HEK293 (cell line): ENCODE data around the gene ALOX12.

Experiments used
- CTCF ChIA-PET: fragments of 350-600 bp; formaldehyde crosslinking; extraction: SDS; loops from one replicate; lab custom pipeline; 2021; ENCODE audit warnings: antibody characterized with exemption; lab: Yijun Ruan, JAX
- POLR2A ChIA-PET: fragments of 300-600 bp; formaldehyde crosslinking; extraction: SDS; loops from one replicate; lab custom pipeline; 2020; ENCODE audit warnings: antibody characterized with exemption, inconsistent platforms; lab: Yijun Ruan, JAX
- H3K27ac ChIP-seq: fragments of 200-500 bp; sonication (Bioruptor generic); 2 replicates; pipeline ENCODE4 v1.5.1; 2014; ENCODE audit warnings: low read depth, low read length, control low read depth, inconsistent platforms; ENCODE audit errors: extremely low read depth
- H3K36me3 ChIP-seq, 2 experiments: fragments of 200-500 bp in 1 of 2; sonication (Bioruptor generic) in 1 of 2; 1 replicate in 1 of 2; 2 replicates in 1 of 2; pipeline ENCODE4 v1.5.1; 2014 to 2017; ENCODE audit warnings: inconsistent platforms in 2 of 2, low read length in 2 of 2; ENCODE audit not compliant: control insufficient read depth in 2 of 2, insufficient read depth in 1 of 2
- H3K4me1 ChIP-seq: fragments of 200-500 bp; sonication (Bioruptor generic); 2 replicates; pipeline ENCODE4 v1.5.1; 2014; ENCODE audit warnings: mild to moderate bottlenecking, low read length, inconsistent platforms; ENCODE audit not compliant: control insufficient read depth, insufficient read depth
- H3K4me3 ChIP-seq: 2 replicates; pipeline ENCODE4 v1.5.1; 2011; ENCODE audit warnings: low read depth, mild to moderate bottlenecking, control low read depth, low read length, moderate library complexity
- H3K9me3 ChIP-seq: fragments of 200-500 bp; sonication (Bioruptor generic); 2 replicates; pipeline ENCODE4 v1.5.1; 2014; ENCODE audit warnings: low read depth, low read length, inconsistent platforms; ENCODE audit not compliant: control insufficient read depth, insufficient read depth
- KLF8 ChIP-seq: fragments of 450-650 bp; formaldehyde crosslinking; IDR thresholded peaks from 2 replicates; pipeline ENCODE4 v1.5.1; 2016; ENCODE audit warnings: missing biosample characterization, missing genetic modification characterization
- OSR2 ChIP-seq: fragments of 450-650 bp; formaldehyde crosslinking; IDR thresholded peaks from 2 replicates; pipeline ENCODE4 v1.5.1; 2016; ENCODE audit warnings: missing biosample characterization, missing genetic modification characterization
- PATZ1 ChIP-seq: fragments of 450-650 bp; formaldehyde crosslinking; IDR thresholded peaks from 2 replicates; pipeline ENCODE4 v1.5.1; 2016; ENCODE audit warnings: missing biosample characterization, missing genetic modification characterization
- PRDM10 ChIP-seq: fragments of 450-650 bp; formaldehyde crosslinking; IDR thresholded peaks from 2 replicates; pipeline ENCODE4 v1.5.1; 2016; ENCODE audit warnings: missing biosample characterization, missing genetic modification characterization
- SP2 ChIP-seq: fragments of 450-650 bp; formaldehyde crosslinking; IDR thresholded peaks from 2 replicates; pipeline ENCODE4 v1.5.1; 2016; ENCODE audit warnings: missing biosample characterization, missing genetic modification characterization
- SP3 ChIP-seq: fragments of 450-650 bp; formaldehyde crosslinking; IDR thresholded peaks from 2 replicates; pipeline ENCODE4 v1.5.1; 2016; ENCODE audit warnings: missing biosample characterization, missing genetic modification characterization
- WT1 ChIP-seq: fragments of 450-650 bp; formaldehyde crosslinking; IDR thresholded peaks from 2 replicates; pipeline ENCODE4 v1.5.1; 2016; ENCODE audit warnings: missing biosample characterization, missing genetic modification characterization
- ZBTB10 ChIP-seq: fragments of 450-650 bp; formaldehyde crosslinking; IDR thresholded peaks from 2 replicates; pipeline ENCODE4 v1.5.1; 2016; ENCODE audit warnings: missing biosample characterization, missing genetic modification characterization
- ZBTB26 ChIP-seq: fragments of 450-650 bp; formaldehyde crosslinking; optimal IDR thresholded peaks from 2 replicates; pipeline ENCODE3; 2016; ENCODE audit warnings: missing biosample characterization, mild to moderate bottlenecking, missing genetic modification characterization
- ZFHX2 ChIP-seq: fragments of 450-650 bp; formaldehyde crosslinking; conservative IDR thresholded peaks from 2 replicates; pipeline ENCODE4 v1.5.1; 2016; ENCODE audit warnings: missing biosample characterization, missing genetic modification characterization
- ZNF248 ChIP-seq: fragments of 450-650 bp; formaldehyde crosslinking; IDR thresholded peaks from 2 replicates; pipeline ENCODE4 v1.5.1; 2017; ENCODE audit warnings: missing biosample characterization, missing genetic modification characterization
- ZNF311 ChIP-seq: fragments of 450-650 bp; formaldehyde crosslinking; IDR thresholded peaks from 2 replicates; pipeline ENCODE4 v1.5.1; 2017; ENCODE audit warnings: missing biosample characterization, missing genetic modification characterization, borderline replicate concordance
- ZNF324 ChIP-seq: fragments of 450-650 bp; formaldehyde crosslinking; IDR thresholded peaks from 2 replicates; pipeline ENCODE4 v1.5.1; 2016; ENCODE audit warnings: missing biosample characterization, missing genetic modification characterization
- ZNF335 ChIP-seq: fragments of 450-650 bp; formaldehyde crosslinking; conservative IDR thresholded peaks from 2 replicates; pipeline ENCODE4 v1.5.1; 2016; ENCODE audit warnings: missing biosample characterization, missing genetic modification characterization
- ZNF341 ChIP-seq: fragments of 450-650 bp; formaldehyde crosslinking; IDR thresholded peaks from 2 replicates; pipeline ENCODE4; 2016; ENCODE audit warnings: low read depth, missing biosample characterization, missing genetic modification characterization
- ZNF366 ChIP-seq: fragments of 450-650 bp; formaldehyde crosslinking; conservative IDR thresholded peaks from 2 replicates; pipeline ENCODE4 v1.5.1; 2016; ENCODE audit warnings: missing biosample characterization, missing genetic modification characterization
- ZNF433 ChIP-seq: fragments of 450-650 bp; formaldehyde crosslinking; IDR thresholded peaks from 2 replicates; pipeline ENCODE4 v1.5.1; 2016; ENCODE audit warnings: missing biosample characterization, missing genetic modification characterization, low read depth
- ZNF473 ChIP-seq: fragments of 450-650 bp; formaldehyde crosslinking; IDR thresholded peaks from 2 replicates; pipeline ENCODE4 v1.5.1; 2017; ENCODE audit warnings: missing biosample characterization, missing genetic modification characterization
- ZNF548 ChIP-seq: fragments of 450-650 bp; formaldehyde crosslinking; IDR thresholded peaks from 2 replicates; pipeline ENCODE4 v1.5.1; 2016; ENCODE audit warnings: missing biosample characterization, missing genetic modification characterization
- ZNF580 ChIP-seq: fragments of 450-650 bp; formaldehyde crosslinking; IDR thresholded peaks from 2 replicates; pipeline ENCODE4 v1.5.1; 2016; ENCODE audit warnings: missing biosample characterization, missing genetic modification characterization
- ZNF654 ChIP-seq: fragments of 450-650 bp; formaldehyde crosslinking; IDR thresholded peaks from 2 replicates; pipeline ENCODE4 v1.5.1; 2016; ENCODE audit warnings: low read depth, missing biosample characterization, missing genetic modification characterization
- ZNF677 ChIP-seq: fragments of 450-650 bp; IDR thresholded peaks from 2 replicates; pipeline ENCODE4 v1.5.0; 2018; ENCODE audit warnings: missing biosample characterization, mild to moderate bottlenecking, missing genetic modification characterization, moderate library complexity
- ZNF76 ChIP-seq: fragments of 450-650 bp; formaldehyde crosslinking; IDR thresholded peaks from 2 replicates; pipeline ENCODE4; 2016; ENCODE audit warnings: low read depth, missing biosample characterization, missing genetic modification characterization, borderline replicate concordance

ALOX12 gene

GRCh38 chr17:7019367-7019766, 23.5 kb downstream of the ALOX12 start:
- H3K4me3 ChIP-seq = no peak overlapping the region
- TF ChIP-seq OSR2 (tag by site-specific recombination) = no peak
- peak; percentile 69; the same call in 1 of the 2 replicates for TF ChIP-seq ZBTB10

GRCh38 chr17:7019839-7020519, 24.1 kb downstream of the ALOX12 start:
- Histone ChIP-seq H3K27ac (peak overlapping the region; percentile 54), H3K36me3 (peaks cover 0 to 16% of the 10 kb centered on the region in 2 experiments; a peak in 1 of 3 replicates), H3K4me3 (peak overlapping the region; percentile 41), H3K4me1 (peaks cover 6% of the 10 kb centered on the region; the same call in 1 of the 2 replicates), H3K9me3 (no peaks in the 10 kb centered on the region)
- ChIA-PET POLR2A (no interaction called here), CTCF (interaction anchor here (0.6 to 3.1 kb wide), 9 partner anchors 12 to 354 kb away, joined by 3 to 35 read pairs (median 12); no protein-coding TSS in a partner anchor)
- TF ChIP-seq ZNF473 (tag by site-specific recombination) (no peak), SP2 (tag by site-specific recombination) (peak; percentile 49), ZNF366 (peak; percentile 78; the same call in 1 of the 2 replicates), PRDM10 (tag by site-specific recombination) (peak; percentile 54), ZNF580 (tag by site-specific recombination) (no peak), ZFHX2 (tag by site-specific recombination) (peak; percentile 53; the same call in 1 of the 2 replicates), WT1 (tag by site-specific recombination) (0 out of 2 replicates have a peak, but pooled peaks have one; percentile 22), ZNF311 (tag by site-specific recombination) (no peak), ZNF335 (tag by site-specific recombination) (peak; percentile 52), ZNF76 (tag by site-specific recombination) (no peak), ZNF324 (tag by site-specific recombination) (0 out of 2 replicates have a peak, but pooled peaks have one; percentile 32), KLF8 (no peak), ZNF341 (tag by site-specific recombination) (peak; percentile 55; the same call in 1 of the 2 replicates), ZBTB26 (tag by site-specific recombination) (no peak), ZNF248 (tag by site-specific recombination) (no peak), ZNF677 (tag by site-specific recombination) (no peak), ZNF433 (tag by site-specific recombination) (no peak), ZNF548 (no peak), SP3 (tag by site-specific recombination) (peak; percentile 70), PATZ1 (tag by site-specific recombination) (peak; percentile 84), ZNF654 (tag by site-specific recombination) (no peak)

More at GRCh38 chr17:7019367-7019766, 23.5 kb downstream of the ALOX12 start:
- ChIA-PET CTCF (interaction anchor here (0.6 to 2.8 kb wide), 5 partner anchors 15 to 353 kb away, joined by 3 to 21 read pairs (median 4); no protein-coding TSS in a partner anchor), POLR2A (no interaction called here)
- peak overlapping the region; percentile 54; the same call in 1 of the 2 replicates for H3K27ac ChIP-seq
- H3K4me1 ChIP-seq = peaks cover 6% of the 10 kb centered on the region; the same call in 1 of the 2 replicates
- H3K36me3 ChIP-seq = peaks cover 0 to 16% of the 10 kb centered on the region in 2 experiments; a peak in 1 of 3 replicates
- no peaks in the 10 kb centered on the region for H3K9me3 ChIP-seq
